Spinal cord (tissue), 10 donors: Measurements from ENCODE around the gene ACSBG1. TPM values are rescaled to one million over a fixed set of nuclear protein-coding genes. Genes with fewer than 3 reads are reported as not detected.
A peak's percentile ranks its signal among the peaks of the same experiment; 100 is the strongest.

Experiments
- DNase-seq, 6 donors: peaks; one replicate each; pipeline versions ENCODE4 v3.0.0 to v3.0.0-alpha.2; 2013 to 2015; ENCODE audit warnings: low spot score in 6 of 6, low read depth in 4 of 6
- H3K27ac ChIP-seq: one replicate; pipeline ENCODE4 v1.5.1; 2013; ENCODE audit warnings: low read depth, low read length, control low read depth
- H3K27me3 ChIP-seq: one replicate; pipeline ENCODE4 v1.6.1; 2013; ENCODE audit warnings: low read length; ENCODE audit not compliant: control insufficient read depth, insufficient read depth
- H3K36me3 ChIP-seq: one replicate; pipeline ENCODE4 v1.6.1; 2013; ENCODE audit warnings: low read length; ENCODE audit not compliant: control insufficient read depth, insufficient read depth
- H3K4me1 ChIP-seq: one replicate; pipeline ENCODE4 v1.6.1; 2013; ENCODE audit warnings: low read length; ENCODE audit not compliant: control insufficient read depth, insufficient read depth
- H3K4me3 ChIP-seq: one replicate; pipeline ENCODE4 v1.5.1; 2013; ENCODE audit warnings: low read depth, low read length, control low read depth
- H3K9me3 ChIP-seq: one replicate; pipeline ENCODE4 v1.6.1; 2013; ENCODE audit warnings: low read length; ENCODE audit not compliant: control insufficient read depth, insufficient read depth
- WGBS: methylation state at CpG from one replicate; pipeline ENCODE4 v1.1.5; 2013; ENCODE audit warnings: missing lambda C conversion rate; ENCODE audit not compliant: insufficient coverage; 5-methylcytosine and 5-hydroxymethylcytosine counted together
- polyA plus RNA-seq, 2 donors: library from polyadenylated mRNA; unstranded; fragments of 120-200 nt; gene quantifications; one replicate each; pipeline ENCODE4 v1.2.1, GENCODE V29; 2013; ENCODE audit not compliant: insufficient read length in 2 of 2
- total RNA-seq, 2 donors: library from RNA; depleted of rRNA in 1 of 2; stranded (reverse); fragments of 120-200 nt in 1 of 2; fragments of >200 nt in 1 of 2; gene quantifications; one replicate each; pipeline versions ENCODE4 v1.2.3 to v1.2.4, GENCODE V29; 2013 to 2014
- donor health status: healthy.

Gene ACSBG1
- total and polyA plus RNA-seq, 4 donors = 11.6 to 44.2 (median 43.2) TPM

- 15% methylated on average over 10 of the region's 12 CpGs for WGBS
- H3K9me3 ChIP-seq = no peaks in the 10 kb centered on the region
- no peaks in the 10 kb centered on the region for H3K27me3 ChIP-seq
- H3K4me1 ChIP-seq = no peaks in the 10 kb centered on the region
- no peak overlapping the region for H3K27ac ChIP-seq
- peaks cover 58% of the 10 kb centered on the region for H3K36me3 ChIP-seq
- no peak overlapping the region for H3K4me3 ChIP-seq
- DNase-seq = peak in 5 of 6 donors; percentile 19 to 53 (median 24)
These were observed 56.9 kb downstream of the ACSBG1 start for GRCh38 chr15:78177447-78177873.

DNA sequence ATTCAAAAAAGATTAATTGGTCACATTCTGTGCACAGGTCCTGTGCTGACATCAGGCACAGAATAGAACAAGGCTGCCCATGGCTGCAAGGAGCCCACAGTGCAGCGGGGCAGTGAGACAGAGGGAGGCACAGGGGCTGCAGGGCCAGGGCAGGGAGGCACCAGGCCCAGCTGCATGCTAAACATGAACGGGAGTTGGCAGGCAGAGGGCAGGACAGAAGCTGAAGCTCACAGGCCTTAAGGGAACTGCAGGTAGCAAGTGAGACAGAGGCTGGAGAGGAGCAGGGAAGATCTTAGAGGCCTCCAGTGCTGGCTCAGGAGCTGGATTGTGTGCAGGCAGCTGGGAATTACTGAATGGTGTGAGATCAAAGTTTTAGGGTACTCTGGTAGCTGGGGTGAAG lies 59.0 kb downstream of the ACSBG1 start:
- H3K27me3 ChIP-seq = no peaks in the 10 kb centered on the region
- no peak overlapping the region for H3K27ac ChIP-seq
- 55% methylated on average over 2 of the region's 2 CpGs for WGBS
- no peak for DNase-seq
- H3K9me3 ChIP-seq = no peaks in the 10 kb centered on the region
- H3K36me3 ChIP-seq = peaks cover 57% of the 10 kb centered on the region
- H3K4me1 ChIP-seq = no peaks in the 10 kb centered on the region
- no peak overlapping the region for H3K4me3 ChIP-seq

- no peaks in the 10 kb centered on the region for H3K4me1 ChIP-seq
- H3K27ac ChIP-seq = no peak overlapping the region
- WGBS = 80% methylated on average over 9 of the region's 9 CpGs
- H3K36me3 ChIP-seq = peaks cover 60% of the 10 kb centered on the region
- H3K9me3 ChIP-seq = no peaks in the 10 kb centered on the region
- H3K4me3 ChIP-seq = no peak overlapping the region
- no peaks in the 10 kb centered on the region for H3K27me3 ChIP-seq
- no peak for DNase-seq
These were observed 60.0 kb downstream of the ACSBG1 start for GRCh38 chr15:78174401-78174800.

DNA sequence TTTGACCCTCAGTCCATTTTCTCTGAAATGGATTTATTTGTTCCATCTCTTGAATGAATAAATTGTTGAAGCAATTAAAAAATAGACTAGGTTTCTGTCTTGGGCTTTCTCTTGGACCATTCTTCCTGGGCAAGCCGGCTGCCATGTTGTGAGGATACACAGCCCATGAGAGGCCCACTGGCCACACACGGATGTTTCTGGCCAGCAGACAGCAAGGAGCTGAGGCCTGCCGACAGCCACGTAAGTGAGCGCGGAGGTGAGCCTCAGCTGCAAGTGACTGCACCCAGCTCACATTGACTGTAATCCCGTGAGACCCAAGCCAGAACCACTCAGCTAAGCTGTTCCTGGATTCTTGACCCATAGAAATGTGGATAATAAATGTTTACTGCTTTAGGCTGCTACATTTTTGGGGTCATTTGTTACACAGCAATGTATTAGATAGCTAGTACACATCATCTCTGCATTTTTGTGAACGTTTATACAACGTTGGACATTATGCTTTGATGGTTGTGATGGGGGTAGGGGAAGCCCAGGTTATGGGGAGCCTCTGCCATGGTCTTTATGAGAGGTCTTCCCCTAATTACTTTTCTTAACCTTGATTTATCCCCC lies 62.4 kb downstream of the ACSBG1 start:
- 96% methylated on average over 6 of the region's 9 CpGs for WGBS
- Histone ChIP-seq H3K4me1 (no peaks in the 10 kb centered on the region), H3K27me3 (no peaks in the 10 kb centered on the region), H3K36me3 (peaks cover 55% of the 10 kb centered on the region), H3K27ac (no peak overlapping the region), H3K9me3 (no peaks in the 10 kb centered on the region), H3K4me3 (no peak overlapping the region)
- DNase-seq = no peak

- 78% methylated on average over 7 of the region's 17 CpGs for WGBS
- Histone ChIP-seq H3K4me1 (no peaks in the 10 kb centered on the region), H3K27me3 (no peaks in the 10 kb centered on the region), H3K4me3 (no peak overlapping the region), H3K27ac (no peak overlapping the region), H3K9me3 (no peaks in the 10 kb centered on the region), H3K36me3 (peaks cover 62% of the 10 kb centered on the region)
- DNase-seq = no peak
These were observed 63.3 kb downstream of the ACSBG1 start for GRCh38 chr15:78170848-78171773.

GRCh38 chr15:78168608-78169007 lies 65.8 kb downstream of the ACSBG1 start:
- DNase-seq = no peak
- Histone ChIP-seq H3K36me3 (peaks cover 60% of the 10 kb centered on the region), H3K27ac (no peak overlapping the region), H3K4me3 (no peak overlapping the region), H3K27me3 (no peaks in the 10 kb centered on the region), H3K4me1 (no peaks in the 10 kb centered on the region), H3K9me3 (no peaks in the 10 kb centered on the region)
- WGBS = 93% methylated on average over 3 of the region's 5 CpGs

GRCh38 chr15:78167227-78167888 lies 67.0 kb downstream of the ACSBG1 start:
- no peak for DNase-seq
- Histone ChIP-seq H3K9me3 (no peaks in the 10 kb centered on the region), H3K27me3 (no peaks in the 10 kb centered on the region), H3K27ac (no peak overlapping the region), H3K36me3 (peaks cover 54% of the 10 kb centered on the region), H3K4me1 (no peaks in the 10 kb centered on the region), H3K4me3 (no peak overlapping the region)
- WGBS = 67% methylated on average over 2 of the region's 10 CpGs

- Histone ChIP-seq H3K4me3 (no peak overlapping the region), H3K36me3 (peaks cover 56% of the 10 kb centered on the region), H3K4me1 (no peaks in the 10 kb centered on the region), H3K27ac (no peak overlapping the region), H3K27me3 (no peaks in the 10 kb centered on the region), H3K9me3 (no peaks in the 10 kb centered on the region)
- no CpG with 5 or more reads among the region's 2 CpGs for WGBS
- no peak for DNase-seq
These were observed 70.4 kb downstream of the ACSBG1 start for GRCh38 chr15:78164010-78164409.

DNA sequence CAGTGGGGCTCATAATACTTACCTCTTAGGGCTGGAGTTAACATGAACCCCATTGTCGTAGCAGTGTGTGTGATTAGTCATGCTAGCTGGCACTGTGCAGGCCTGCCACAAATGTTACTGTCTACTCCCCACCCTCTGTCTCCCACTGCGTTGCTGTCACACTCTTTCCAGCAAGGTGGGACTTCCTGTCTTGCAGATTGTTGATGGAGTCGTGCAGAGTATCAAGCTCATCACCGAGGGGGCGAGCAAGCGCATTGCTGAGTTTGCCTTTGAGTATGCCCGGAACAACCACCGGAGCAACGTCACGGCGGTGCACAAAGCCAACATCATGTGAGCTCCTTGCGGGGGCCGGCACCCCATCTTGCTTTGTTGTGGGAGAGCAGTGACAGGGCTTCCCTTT lies 72.3 kb downstream of the ACSBG1 start:
- no peaks in the 10 kb centered on the region for H3K9me3 ChIP-seq
- no peaks in the 10 kb centered on the region for H3K27me3 ChIP-seq
- H3K36me3 ChIP-seq = peaks cover 56% of the 10 kb centered on the region
- H3K4me1 ChIP-seq = no peaks in the 10 kb centered on the region
- 75% methylated on average over 4 of the region's 13 CpGs for WGBS
- DNase-seq = no peak
- no peak overlapping the region for H3K4me3 ChIP-seq
- H3K27ac ChIP-seq = no peak overlapping the region
